ENCODE measurements around the gene OR8S1.

- no peak for TF ChIP-seq POLR2AphosphoS5 (IDR thresholded peaks at IDR 0.05; ENCODE audit: low read depth, low read length)
- no peak for TF ChIP-seq TAF1 (IDR thresholded peaks at IDR 0.05; ENCODE audit: borderline replicate concordance, insufficient read depth, low read length)
- no peak for TF ChIP-seq REST (IDR thresholded peaks at IDR 0.05; ENCODE audit: insufficient read depth in 1 of 2, low read depth in 2 of 2, low read length in 2 of 2)
- no peak for TF ChIP-seq SIN3A (IDR thresholded peaks at IDR 0.05; ENCODE audit: borderline replicate concordance, insufficient read depth, low read length)
- TF ChIP-seq FOXP2 (optimal IDR thresholded peaks at IDR 0.05; ENCODE audit: borderline replicate concordance, extremely low read depth, extremely low read length, insufficient read depth) = no peak
Measured at GRCh38 chr12:48486679-48487078, 38.8 kb upstream of the OR8S1 start.

Data from PFSK-1 (cell line).